Measurements from ENCODE around the gene NHLRC1.

NHLRC1 gene

GRCh38 chr6:18139935-18140621, 17.6 kb upstream of the NHLRC1 start:
- DNase-seq (ENCODE audit: low read depth, low spot score), result no peak

GRCh38 chr6:18138906-18139305, 16.4 kb upstream of the NHLRC1 start:
- DNase-seq (ENCODE audit: low read depth, low spot score), result no peak

- no peak for DNase-seq (ENCODE audit: low read depth, low spot score)
Observed at GRCh38 chr6:18136260-18136659, 13.8 kb upstream of the NHLRC1 start.

- no peak for DNase-seq (ENCODE audit: low read depth, low spot score)
Observed at GRCh38 chr6:18135171-18135570, 12.7 kb upstream of the NHLRC1 start.

- no peak for DNase-seq (ENCODE audit: low read depth, low spot score)
Observed at GRCh38 chr6:18132346-18132745, 9.9 kb upstream of the NHLRC1 start.

- no peak for DNase-seq (ENCODE audit: low read depth, low spot score)
Observed at GRCh38 chr6:18126121-18126520, 3.6 kb upstream of the NHLRC1 start.

- DNase-seq (ENCODE audit: low read depth, low spot score), result no peak
Observed at GRCh38 chr6:18121580-18122127, 823 bp downstream of the NHLRC1 start.

- DNase-seq (ENCODE audit: low read depth, low spot score), result no peak
Observed at GRCh38 chr6:18119236-18119635, 3.2 kb downstream of the NHLRC1 start.

GRCh38 chr6:18118330-18118729, 4.1 kb downstream of the NHLRC1 start:
- DNase-seq (ENCODE audit: low read depth, low spot score), result no peak

GRCh38 chr6:18117136-18117535, 5.3 kb downstream of the NHLRC1 start:
- no peak for DNase-seq (ENCODE audit: low read depth, low spot score)

- no peak for DNase-seq (ENCODE audit: low read depth, low spot score)
Observed at GRCh38 chr6:18115356-18115755, 7.1 kb downstream of the NHLRC1 start.

- peak; percentile 3 for DNase-seq (ENCODE audit: low read depth, low spot score)
Observed at GRCh38 chr6:18110162-18110561, 12.3 kb downstream of the NHLRC1 start.

- DNase-seq (ENCODE audit: low read depth, low spot score), result no peak
Observed at GRCh38 chr6:18107061-18107460, 15.4 kb downstream of the NHLRC1 start.

- no peak for DNase-seq (ENCODE audit: low read depth, low spot score)
Observed at GRCh38 chr6:18102783-18103509, 19.5 kb downstream of the NHLRC1 start.

- DNase-seq (ENCODE audit: low read depth, low spot score), result no peak
Observed at GRCh38 chr6:18101873-18102272, 20.6 kb downstream of the NHLRC1 start.

- DNase-seq (ENCODE audit: low read depth, low spot score), result no peak
Observed at GRCh38 chr6:18101271-18101670, 21.2 kb downstream of the NHLRC1 start.

GRCh38 chr6:18100296-18100695, 22.2 kb downstream of the NHLRC1 start:
- DNase-seq (ENCODE audit: low read depth, low spot score), result no peak

- DNase-seq (ENCODE audit: low read depth, low spot score), result no peak
Observed at GRCh38 chr6:18099511-18099910, 23.0 kb downstream of the NHLRC1 start.

- DNase-seq (ENCODE audit: low read depth, low spot score), result no peak
Observed at GRCh38 chr6:18096423-18096822, 26.1 kb downstream of the NHLRC1 start.

GRCh38 chr6:18091382-18091781, 31.1 kb downstream of the NHLRC1 start:
- DNase-seq (ENCODE audit: low read depth, low spot score), result no peak

- DNase-seq (ENCODE audit: low read depth, low spot score), result no peak
Observed at GRCh38 chr6:18090349-18090786, 32.1 kb downstream of the NHLRC1 start.

- DNase-seq (ENCODE audit: low read depth, low spot score), result no peak
Observed at GRCh38 chr6:18088419-18089296, 33.8 kb downstream of the NHLRC1 start.

Measured in smooth muscle cell of the brain vasculature (primary cell).